GM21576 (cell line): ENCODE data around the gene DYNC1I2.
"Not testable (repeated sequence)": the region's sequence is repeated elsewhere in the genome, so short reads cannot be mapped to it uniquely, and the experiment has no call there.

ENCODE experiments used
- ATAC-seq: cut with Tn5 transposase; IDR thresholded peaks from one replicate; pipeline ENCODE4 v1.9.1; 2021; ENCODE audit warnings: mild to moderate bottlenecking, moderate library complexity; ENCODE audit not compliant: unreplicated experiment

The DYNC1I2 gene

GRCh38 chr2:171771463-171771862, 84.2 kb downstream of the DYNC1I2 start:
- no peak for ATAC-seq

- no peak for ATAC-seq
These were observed 85.1 kb downstream of the DYNC1I2 start for GRCh38 chr2:171772373-171772772.

- not testable (repeated sequence) for ATAC-seq
These were observed 87.3 kb downstream of the DYNC1I2 start for GRCh38 chr2:171774581-171774980.

GRCh38 chr2:171778515-171778914, 91.2 kb downstream of the DYNC1I2 start:
- no peak for ATAC-seq

- no peak for ATAC-seq
These were observed 98.2 kb downstream of the DYNC1I2 start for GRCh38 chr2:171785450-171785849.

GRCh38 chr2:171787333-171788072, 100.2 kb downstream of the DYNC1I2 start:
- no peak for ATAC-seq

GRCh38 chr2:171788316-171788993, 101.2 kb downstream of the DYNC1I2 start:
- no peak for ATAC-seq

- ATAC-seq, result no peak
These were observed 102.7 kb downstream of the DYNC1I2 start for GRCh38 chr2:171789956-171790355.

GRCh38 chr2:171791361-171791760, 104.1 kb downstream of the DYNC1I2 start:
- ATAC-seq, result no peak

GRCh38 chr2:171792157-171792556, 104.9 kb downstream of the DYNC1I2 start:
- ATAC-seq, result no peak

GRCh38 chr2:171792886-171793580, 105.8 kb downstream of the DYNC1I2 start:
- no peak for ATAC-seq

- no peak for ATAC-seq
These were observed 106.7 kb downstream of the DYNC1I2 start for GRCh38 chr2:171793691-171794678.

GRCh38 chr2:171794918-171795317, 107.6 kb downstream of the DYNC1I2 start:
- no peak for ATAC-seq
